Osteoblast (primary cell): ENCODE data around the gene PDE1C. TPM values are rescaled to one million over a fixed set of nuclear protein-coding genes. Genes with fewer than 3 reads are reported as not detected.
"Not testable (repeated sequence)": the region's sequence is repeated elsewhere in the genome, so short reads cannot be mapped to it uniquely, and the experiment has no call there.

Source experiments
- DNase-seq: peaks from one replicate; pipeline ENCODE4 v3.0.0; 2011; ENCODE audit warnings: low spot score, mixed read lengths; ENCODE audit not compliant: insufficient read length; ENCODE audit errors: missing footprints
- H2AFZ ChIP-seq: 2 replicates; pipeline ENCODE4 v1.6.0; 2011; ENCODE audit warnings: mild to moderate bottlenecking, low read length
- H3K27ac ChIP-seq: 2 replicates; pipeline ENCODE4 v1.5.1; 2011; ENCODE audit warnings: mild to moderate bottlenecking, low read depth, low read length, moderate library complexity
- H3K27me3 ChIP-seq: 2 replicates; pipeline ENCODE4 v1.6.0; 2012; ENCODE audit warnings: mild to moderate bottlenecking, control low read depth, inconsistent platforms, low read length, moderate library complexity; ENCODE audit not compliant: insufficient read depth
- H3K36me3 ChIP-seq: 2 replicates; pipeline ENCODE4 v1.5.1; 2011; ENCODE audit warnings: mild to moderate bottlenecking, low read length, control low read depth, moderate library complexity; ENCODE audit not compliant: insufficient read depth
- H3K4me1 ChIP-seq: 2 replicates; pipeline ENCODE4 v1.5.1; 2011; ENCODE audit warnings: mild to moderate bottlenecking, low read length, control low read depth, moderate library complexity; ENCODE audit not compliant: insufficient read depth
- H3K4me2 ChIP-seq: 2 replicates; pipeline ENCODE4 v1.6.0; 2011; ENCODE audit warnings: mild to moderate bottlenecking, low read length; ENCODE audit not compliant: insufficient read depth
- H3K4me3 ChIP-seq: fragments of 200-600 bp; sonication (generic); 3 replicates; pipeline ENCODE4 v1.5.1; 2012; ENCODE audit warnings: mild to moderate bottlenecking, low read length, inconsistent platforms; ENCODE audit not compliant: insufficient read depth
- H3K79me2 ChIP-seq: 2 replicates; pipeline ENCODE4 v1.6.0; 2012; ENCODE audit warnings: mild to moderate bottlenecking, low read length, control low read depth, inconsistent platforms; ENCODE audit not compliant: insufficient read depth
- H3K9me3 ChIP-seq: 2 replicates; pipeline ENCODE4 v1.5.1; 2011; ENCODE audit warnings: low read depth, low read length, control low read depth
- H4K20me1 ChIP-seq: 2 replicates; pipeline ENCODE4 v1.6.0; 2012; ENCODE audit warnings: mild to moderate bottlenecking, low read length, control low read depth; ENCODE audit not compliant: insufficient read depth
- total RNA-seq: library from RNA; depleted of rRNA; stranded (reverse); fragments of >200 nt; gene quantifications from 2 replicates; pipeline ENCODE4 v1.2.3, GENCODE V29; 2012
- TF ChIP-seq, protein P1 (sequence below): IDR thresholded peaks from 2 replicates; pipeline ENCODE4 v1.5.1; 2011; ENCODE audit warnings: mild to moderate bottlenecking, low read depth, low read length, moderate library complexity; ENCODE audit errors: extremely low read depth

Gene PDE1C
- total RNA-seq, 1 donor: 149 TPM

DNA sequence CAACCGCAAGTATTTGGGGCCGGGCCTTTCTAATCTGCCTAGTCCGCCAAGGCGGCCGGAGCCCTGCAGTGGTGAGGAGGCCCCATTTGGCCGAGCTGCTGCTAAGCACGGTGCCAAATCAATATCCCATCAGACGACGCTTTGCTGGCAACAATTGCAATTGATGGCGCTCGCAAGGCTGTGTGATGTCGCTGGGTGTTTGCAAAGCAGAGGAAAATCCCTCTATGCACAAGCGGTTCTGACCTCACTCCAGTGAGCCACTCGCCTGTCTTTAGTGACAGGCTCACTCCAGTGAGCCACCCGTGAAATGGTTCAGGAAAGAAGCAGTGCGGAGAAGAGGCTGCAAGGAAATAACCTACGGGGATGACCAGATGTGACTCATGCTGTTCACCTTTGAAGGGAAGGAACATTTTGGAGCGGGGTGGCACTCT lies 18.3 kb upstream of the PDE1C start:
- Histone ChIP-seq H3K79me2 (no peaks in the 10 kb centered on the region), H3K27ac (no peak overlapping the region), H2AFZ (no peak overlapping the region), H3K27me3 (no peaks in the 10 kb centered on the region), H4K20me1 (no peaks in the 10 kb centered on the region), H3K36me3 (no peaks in the 10 kb centered on the region), H3K9me3 (no peaks in the 10 kb centered on the region), H3K4me2 (no peak overlapping the region), H3K4me3 (no peak overlapping the region), H3K4me1 (peaks cover 14% of the 10 kb centered on the region)
- DNase-seq: no peak
- TF ChIP-seq, protein P1, sequence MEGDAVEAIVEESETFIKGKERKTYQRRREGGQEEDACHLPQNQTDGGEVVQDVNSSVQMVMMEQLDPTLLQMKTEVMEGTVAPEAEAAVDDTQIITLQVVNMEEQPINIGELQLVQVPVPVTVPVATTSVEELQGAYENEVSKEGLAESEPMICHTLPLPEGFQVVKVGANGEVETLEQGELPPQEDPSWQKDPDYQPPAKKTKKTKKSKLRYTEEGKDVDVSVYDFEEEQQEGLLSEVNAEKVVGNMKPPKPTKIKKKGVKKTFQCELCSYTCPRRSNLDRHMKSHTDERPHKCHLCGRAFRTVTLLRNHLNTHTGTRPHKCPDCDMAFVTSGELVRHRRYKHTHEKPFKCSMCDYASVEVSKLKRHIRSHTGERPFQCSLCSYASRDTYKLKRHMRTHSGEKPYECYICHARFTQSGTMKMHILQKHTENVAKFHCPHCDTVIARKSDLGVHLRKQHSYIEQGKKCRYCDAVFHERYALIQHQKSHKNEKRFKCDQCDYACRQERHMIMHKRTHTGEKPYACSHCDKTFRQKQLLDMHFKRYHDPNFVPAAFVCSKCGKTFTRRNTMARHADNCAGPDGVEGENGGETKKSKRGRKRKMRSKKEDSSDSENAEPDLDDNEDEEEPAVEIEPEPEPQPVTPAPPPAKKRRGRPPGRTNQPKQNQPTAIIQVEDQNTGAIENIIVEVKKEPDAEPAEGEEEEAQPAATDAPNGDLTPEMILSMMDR: no peak

DNA sequence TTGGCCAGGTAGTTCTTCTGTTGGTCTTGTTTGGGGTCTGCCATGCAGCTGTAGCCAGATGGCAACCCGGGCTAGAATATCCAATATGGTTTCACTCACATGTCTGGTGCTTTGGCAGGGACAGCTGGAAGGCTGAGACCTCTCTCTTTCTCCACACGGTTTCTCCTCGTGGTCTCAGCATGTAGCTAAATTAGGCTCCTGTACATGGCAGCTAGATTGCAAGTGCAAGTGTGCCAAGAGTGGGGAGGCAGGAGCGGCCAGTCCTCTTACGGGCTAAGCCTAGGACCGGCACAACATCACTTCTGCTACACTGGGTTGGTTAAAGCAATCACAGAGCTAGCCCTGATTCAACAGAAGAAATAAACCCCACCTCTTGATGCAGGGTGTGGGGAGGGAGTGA lies 9.3 kb upstream of the PDE1C start:
- no peak for DNase-seq
- TF ChIP-seq, protein P1: no peak
- no peaks in the 10 kb centered on the region for H3K27me3 ChIP-seq

DNA sequence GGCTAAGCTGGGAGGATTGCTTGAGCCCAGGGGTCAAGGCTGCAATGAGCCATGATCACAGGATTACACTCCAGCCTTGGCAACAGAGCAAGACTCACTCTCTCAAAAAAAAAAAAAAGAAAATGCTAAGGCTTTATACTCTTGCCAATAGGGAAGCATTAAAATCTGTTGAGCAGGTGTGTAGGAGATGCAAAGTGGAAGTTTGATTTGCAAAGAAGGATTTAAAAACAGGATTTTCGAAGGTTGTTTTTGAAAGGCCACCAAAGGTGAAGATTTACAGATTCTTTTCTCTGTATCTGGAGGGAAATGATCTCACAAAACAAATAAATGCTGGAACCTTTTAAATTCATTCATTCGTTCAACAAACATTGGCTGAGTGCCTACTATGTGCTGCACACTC lies 8.6 kb upstream of the PDE1C start:
- no peaks in the 10 kb centered on the region for H4K20me1 ChIP-seq
- no peak overlapping the region for H3K4me2 ChIP-seq
- DNase-seq: no peak
- no peak overlapping the region for H3K4me3 ChIP-seq
- no peaks in the 10 kb centered on the region for H3K36me3 ChIP-seq
- TF ChIP-seq, protein P1: no peak
- H3K4me1 ChIP-seq: peaks cover 11% of the 10 kb centered on the region
- H3K27me3 ChIP-seq: no peaks in the 10 kb centered on the region
- H2AFZ ChIP-seq: no peak overlapping the region
- H3K79me2 ChIP-seq: no peaks in the 10 kb centered on the region
- H3K27ac ChIP-seq: no peak overlapping the region
- no peaks in the 10 kb centered on the region for H3K9me3 ChIP-seq

More for the DNA sequence above, 9.3 kb upstream of the PDE1C start:
- Histone ChIP-seq H3K27ac (no peak overlapping the region), H3K79me2 (no peaks in the 10 kb centered on the region), H4K20me1 (no peaks in the 10 kb centered on the region), H3K4me2 (no peak overlapping the region), H3K4me3 (no peak overlapping the region), H3K9me3 (no peaks in the 10 kb centered on the region), H3K4me1 (peaks cover 11% of the 10 kb centered on the region), H2AFZ (no peak overlapping the region), H3K36me3 (no peaks in the 10 kb centered on the region)

DNA sequence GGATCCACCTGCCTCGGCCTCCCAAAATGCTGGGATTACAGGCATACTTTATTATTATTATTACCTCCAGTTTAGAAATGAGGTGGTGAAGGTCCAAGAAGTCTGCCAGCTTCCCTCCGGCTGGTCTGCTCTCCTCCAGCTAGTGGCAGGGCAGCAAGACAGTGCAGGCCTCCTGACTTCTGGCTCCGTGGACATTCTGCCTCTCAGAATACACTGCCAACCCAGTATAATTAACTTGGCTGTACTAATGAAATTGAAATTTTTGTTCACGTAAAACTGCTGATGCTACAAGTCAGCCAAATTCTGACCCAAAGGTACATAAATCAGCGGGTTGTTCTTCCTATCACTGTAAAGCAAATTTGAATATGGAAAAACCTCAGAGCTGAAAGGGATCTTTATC lies 7.6 kb upstream of the PDE1C start:
- no peaks in the 10 kb centered on the region for H3K79me2 ChIP-seq
- H3K4me3 ChIP-seq: no peak overlapping the region
- TF ChIP-seq, protein P1: no peak
- no peaks in the 10 kb centered on the region for H3K36me3 ChIP-seq
- H2AFZ ChIP-seq: no peak overlapping the region
- no peaks in the 10 kb centered on the region for H4K20me1 ChIP-seq
- DNase-seq: no peak
- peaks cover 17% of the 10 kb centered on the region for H3K4me1 ChIP-seq
- no peak overlapping the region for H3K27ac ChIP-seq
- H3K27me3 ChIP-seq: no peaks in the 10 kb centered on the region
- H3K4me2 ChIP-seq: no peak overlapping the region
- no peaks in the 10 kb centered on the region for H3K9me3 ChIP-seq

DNA sequence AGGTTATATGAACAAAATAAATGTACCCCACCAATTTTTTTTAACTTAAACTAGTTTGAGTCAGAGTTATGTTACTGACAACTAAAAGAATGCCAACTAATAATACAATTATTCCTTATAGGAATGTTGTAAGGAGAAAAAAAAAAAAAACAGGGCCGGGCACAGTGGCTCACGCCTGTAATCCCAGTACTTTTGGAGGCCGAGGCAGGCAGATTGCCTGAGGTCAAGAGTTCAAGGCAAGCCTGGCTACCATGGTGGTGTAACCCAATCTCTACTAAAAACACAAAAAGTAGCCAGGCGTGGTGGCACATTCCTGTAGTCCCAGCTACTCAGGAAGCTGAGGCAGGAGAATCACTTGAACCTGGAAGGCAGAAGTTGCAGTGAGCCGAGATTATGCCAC lies 6.6 kb upstream of the PDE1C start:
- H3K4me2 ChIP-seq: not testable (repeated sequence)
- peak overlapping the region; percentile 30 for H3K27ac ChIP-seq

More for the DNA sequence above, 6.6 kb upstream of the PDE1C start:
- not testable (repeated sequence) for H4K20me1 ChIP-seq, H3K9me3 ChIP-seq, H3K36me3 ChIP-seq, DNase-seq, H2AFZ ChIP-seq, H3K79me2 ChIP-seq, H3K4me3 ChIP-seq, H3K27me3 ChIP-seq
- H3K4me1 ChIP-seq: peaks cover 22% of the 10 kb centered on the region
